GM19035 (cell line): ENCODE data around the gene NOC4L.
"Not testable (repeated sequence)": the region's sequence is repeated elsewhere in the genome, so short reads cannot be mapped to it uniquely, and the experiment has no call there.

Source experiments
- ATAC-seq: cut with Tn5 transposase; IDR thresholded peaks from one replicate; pipeline ENCODE4 v1.9.1; 2021; ENCODE audit not compliant: unreplicated experiment

The NOC4L gene

GRCh38 chr12:132144115-132144809, at the start of gene NOC4L, which contains the start of gene DDX51:
NOC4L (plus strand) TSS chr12:132144457; CDS start chr12:132144489, 32 bp downstream.
DDX51 (minus strand) TSS chr12:132144319; CDS start chr12:132144296, 23 bp downstream.
- ATAC-seq, result peak; percentile 84

GRCh38 chr12:132095520-132096409, 48.5 kb upstream of the NOC4L start:
- ATAC-seq, result no peak

- ATAC-seq, result no peak
These were observed 44.5 kb upstream of the NOC4L start for GRCh38 chr12:132099739-132100138.

GRCh38 chr12:132100306-132101065, 43.8 kb upstream of the NOC4L start:
- ATAC-seq, result no peak

GRCh38 chr12:132102297-132102696, 42.0 kb upstream of the NOC4L start:
- ATAC-seq, result no peak

GRCh38 chr12:132103072-132103471, 41.2 kb upstream of the NOC4L start:
- ATAC-seq, result not testable (repeated sequence)

- no peak for ATAC-seq
These were observed 40.5 kb upstream of the NOC4L start for GRCh38 chr12:132103542-132104308.

GRCh38 chr12:132105467-132105866, 38.8 kb upstream of the NOC4L start:
- no peak for ATAC-seq

GRCh38 chr12:132106921-132107320, 37.3 kb upstream of the NOC4L start:
- ATAC-seq, result no peak

GRCh38 chr12:132108211-132108832, 35.9 kb upstream of the NOC4L start:
- no peak for ATAC-seq

- no peak for ATAC-seq
These were observed 34.5 kb upstream of the NOC4L start for GRCh38 chr12:132109741-132110140.

GRCh38 chr12:132110677-132111076, 33.6 kb upstream of the NOC4L start:
- ATAC-seq, result no peak

- ATAC-seq, result no peak
These were observed 32.5 kb upstream of the NOC4L start for GRCh38 chr12:132111654-132112304.

- no peak for ATAC-seq
These were observed 29.6 kb upstream of the NOC4L start for GRCh38 chr12:132114667-132115066.

- ATAC-seq, result no peak
These were observed 28.8 kb upstream of the NOC4L start for GRCh38 chr12:132115500-132115899.

GRCh38 chr12:132116709-132117557, 27.3 kb upstream of the NOC4L start:
- ATAC-seq, result no peak

GRCh38 chr12:132117558-132117875, 26.7 kb upstream of the NOC4L start:
- ATAC-seq, result no peak

GRCh38 chr12:132118876-132119275, 25.4 kb upstream of the NOC4L start:
- no peak for ATAC-seq

GRCh38 chr12:132121283-132121682, 23.0 kb upstream of the NOC4L start:
- no peak for ATAC-seq
